22Rv1 (cell line): Measurements from ENCODE around the gene ALG12.

Experiments
- CTCF ChIP-seq: fragments of 450-650 bp; IDR thresholded peaks from 2 replicates; pipeline ENCODE4 v1.5.1; 2017; ENCODE audit warnings: mild to moderate bottlenecking
- ZFX ChIP-seq: fragments of 450-650 bp; IDR thresholded peaks from 2 replicates; pipeline ENCODE4 v1.6.1; 2017; ENCODE audit warnings: antibody characterized with exemption, borderline replicate concordance

GRCh38 chr22:49958931-49959781 lies 40.9 kb upstream of the ALG12 start:
- no peak for TF ChIP-seq ZFX
- TF ChIP-seq CTCF: no peak
